CD8-positive, alpha-beta memory T cell (primary cell): Measurements from ENCODE around the gene AVP. TPM values are rescaled to one million over a fixed set of nuclear protein-coding genes. Genes with fewer than 3 reads are reported as not detected.

ENCODE experiments used
- CTCF ChIA-PET: fragments of 350-600 bp; sonication (Branson Sonifier 250); formaldehyde crosslinking; loops from one replicate; lab custom pipeline; 2021; ENCODE audit warnings: antibody characterized with exemption; lab: Charles Lee
- POLR2A ChIA-PET: fragments of 350-600 bp; sonication (Branson Sonifier 250); formaldehyde crosslinking; loops from one replicate; lab custom pipeline; 2021; ENCODE audit warnings: antibody characterized with exemption; lab: Charles Lee
- DNase-seq, 5 donors: peaks; one replicate each; pipeline versions ENCODE4 v3.0.0 to v3.0.0-alpha.2; 2020 to 2022; ENCODE audit warnings: mixed read lengths in 1 of 5
- H3K27ac ChIP-seq: one replicate; pipeline ENCODE4 v1.7.0; 2013; ENCODE audit warnings: low read depth, mild to moderate bottlenecking, low read length, moderate library complexity
- H3K27me3 ChIP-seq: 2 replicates; pipeline ENCODE4 v1.7.0; 2013; ENCODE audit warnings: low read length, mild to moderate bottlenecking; ENCODE audit not compliant: insufficient read depth, poor library complexity, severe bottlenecking
- H3K36me3 ChIP-seq: 2 replicates; pipeline ENCODE4 v1.7.0; 2013; ENCODE audit warnings: mild to moderate bottlenecking, low read length, moderate library complexity; ENCODE audit not compliant: insufficient read depth
- H3K4me1 ChIP-seq: 2 replicates; pipeline ENCODE4 v1.7.0; 2013; ENCODE audit warnings: mild to moderate bottlenecking, low read length, moderate library complexity; ENCODE audit not compliant: insufficient read depth
- H3K4me3 ChIP-seq: 2 replicates; pipeline ENCODE4 v1.7.0; 2013; ENCODE audit warnings: mild to moderate bottlenecking, low read length
- H3K9me3 ChIP-seq: 2 replicates; pipeline ENCODE4 v1.7.0; 2013; ENCODE audit warnings: mild to moderate bottlenecking, low read length
- H3K27ac Mint-ChIP-seq, 8 donors: one replicate each; pipeline ENCODE4 v1.8.0; 2020 to 2021; ENCODE audit warnings: mixed read lengths in 8 of 8, mild to moderate bottlenecking in 6 of 8, inconsistent platforms in 3 of 8, moderate library complexity in 3 of 8
- H3K27me3 Mint-ChIP-seq, 2 donors: one replicate each; pipeline ENCODE4 v1.8.0; 2020 to 2021; ENCODE audit warnings: mixed read lengths in 2 of 2, mild to moderate bottlenecking in 1 of 2, moderate library complexity in 1 of 2
- H3K36me3 Mint-ChIP-seq, 3 donors: one replicate each; pipeline ENCODE4 v1.8.0; 2020 to 2021; ENCODE audit warnings: mixed read lengths in 3 of 3, inconsistent platforms in 1 of 3, mild to moderate bottlenecking in 1 of 3
- H3K4me1 Mint-ChIP-seq, 3 donors: one replicate each; pipeline ENCODE4 v1.8.0; 2020 to 2021; ENCODE audit warnings: mixed read lengths in 3 of 3, inconsistent platforms in 1 of 3, mild to moderate bottlenecking in 1 of 3
- H3K4me3 Mint-ChIP-seq, 7 donors: one replicate each; pipeline ENCODE4 v1.8.0; 2020 to 2021; ENCODE audit warnings: mixed read lengths in 7 of 7, mild to moderate bottlenecking in 6 of 7, moderate library complexity in 4 of 7, inconsistent platforms in 2 of 7
- H3K9me3 Mint-ChIP-seq, 5 donors: one replicate each; pipeline ENCODE4 v1.8.0; 2020 to 2022; ENCODE audit warnings: mixed read lengths in 5 of 5, mild to moderate bottlenecking in 3 of 5, moderate library complexity in 2 of 5, inconsistent platforms in 1 of 5
- polyA plus RNA-seq: library from polyadenylated mRNA; unstranded; fragments of 300-500 nt; fragmentation: Illumina TruSeq; gene quantifications from one replicate; pipeline ENCODE4 v1.2.3, GENCODE V29; 2021
- total RNA-seq, 2 experiments: library from RNA; stranded (reverse); gene quantifications; one replicate each; pipeline ENCODE4 v1.2.3, GENCODE V29; 2021

The AVP gene
- total and polyA plus RNA-seq, 3 experiments from 2014 or later, result not detected

GRCh38 chr20:3085571-3086072 is 1.1 kb upstream of the AVP start:
- H3K4me3 Mint-ChIP-seq, result peak overlapping the region in 1 of 7 donors; percentile 9
- POLR2A ChIA-PET, result interaction anchor here (0.6 kb wide), 1 partner anchor 25 kb away, joined by 7 read pairs; no protein-coding TSS in a partner anchor

GRCh38 chr20:3084986-3085360 is 449 bp upstream of the AVP start:
- POLR2A ChIA-PET, result no interaction called here
- Histone ChIP-seq H3K4me3 (no peak overlapping the region), H3K9me3 (no peaks in the 10 kb centered on the region), H3K36me3 (no peaks in the 10 kb centered on the region), H3K27me3 (peaks cover 22% of the 10 kb centered on the region), H3K27ac (no peak overlapping the region), H3K4me1 (peaks cover under 1% of the 10 kb centered on the region)
- peaks cover 0 to 15% (median 0%) of the 10 kb centered on the region in 3 donors for H3K4me1 Mint-ChIP-seq
- no peaks in the 10 kb centered on the region for H3K9me3 Mint-ChIP-seq
- DNase-seq, result no peak
- no peaks in the 10 kb centered on the region for H3K36me3 Mint-ChIP-seq
- no peak overlapping the region for H3K4me3 Mint-ChIP-seq
- H3K27ac Mint-ChIP-seq, result peak overlapping the region in 1 of 8 donors; percentile 71
- CTCF ChIA-PET, result interaction anchor here (1.1 kb wide), 1 partner anchor 16 kb away, joined by 3 read pairs; no protein-coding TSS in a partner anchor
- H3K27me3 Mint-ChIP-seq, result peaks cover 38 to 60% of the 10 kb centered on the region in 2 donors

More at GRCh38 chr20:3085571-3086072, 1.1 kb upstream of the AVP start:
- CTCF ChIA-PET, result interaction anchor here (1.1 kb wide), 1 partner anchor 15 kb away, joined by 3 read pairs; no protein-coding TSS in a partner anchor
- no peak for DNase-seq
- no peaks in the 10 kb centered on the region for H3K9me3 ChIP-seq
- H3K4me3 ChIP-seq, result no peak overlapping the region
- H3K27ac ChIP-seq, result no peak overlapping the region
- H3K9me3 Mint-ChIP-seq, result no peaks in the 10 kb centered on the region
- H3K27me3 ChIP-seq, result peaks cover 22% of the 10 kb centered on the region
- H3K4me1 ChIP-seq, result peaks cover 7% of the 10 kb centered on the region
- H3K36me3 Mint-ChIP-seq, result no peaks in the 10 kb centered on the region
- H3K4me1 Mint-ChIP-seq, result peaks cover 0 to 16% (median 0%) of the 10 kb centered on the region in 3 donors
- no peak overlapping the region for H3K27ac Mint-ChIP-seq
- H3K27me3 Mint-ChIP-seq, result peaks cover 41 to 60% of the 10 kb centered on the region in 2 donors
- H3K36me3 ChIP-seq, result no peaks in the 10 kb centered on the region

- H3K27me3 ChIP-seq, result peaks cover 22% of the 10 kb centered on the region
- no peak for DNase-seq
- H3K4me1 ChIP-seq, result no peaks in the 10 kb centered on the region
- POLR2A ChIA-PET, result no interaction called here
- Mint-ChIP-seq H3K4me3 (peak overlapping the region in 4 of 7 donors; percentile 52 to 73 (median 63)), H3K27me3 (peaks cover 37 to 55% of the 10 kb centered on the region in 2 donors), H3K36me3 (no peaks in the 10 kb centered on the region), H3K4me1 (peaks cover 0 to 15% (median 0%) of the 10 kb centered on the region in 3 donors), H3K27ac (peak overlapping the region in 1 of 8 donors; percentile 60), H3K9me3 (no peaks in the 10 kb centered on the region)
- no peaks in the 10 kb centered on the region for H3K36me3 ChIP-seq
- no peak overlapping the region for H3K27ac ChIP-seq
- H3K9me3 ChIP-seq, result no peaks in the 10 kb centered on the region
- no peak overlapping the region for H3K4me3 ChIP-seq
- CTCF ChIA-PET, result interaction anchor here (0.6 to 1.2 kb wide), 3 partner anchors 14 to 43 kb away, joined by 3 to 4 read pairs (median 3); no protein-coding TSS in a partner anchor
Measured at GRCh38 chr20:3082955-3083952, 1.3 kb downstream of the AVP start.

GRCh38 chr20:3082306-3082951 is 2.1 kb downstream of the AVP start:
- Mint-ChIP-seq H3K36me3 (no peaks in the 10 kb centered on the region), H3K4me1 (peaks cover 1 to 21% (median 5%) of the 10 kb centered on the region in 3 donors), H3K4me3 (peak overlapping the region in 6 of 7 donors; percentile 20 to 74 (median 58)), H3K27me3 (peaks cover 38 to 59% of the 10 kb centered on the region in 2 donors), H3K9me3 (no peaks in the 10 kb centered on the region), H3K27ac (no peak overlapping the region)
- ChIA-PET POLR2A (no interaction called here), CTCF (interaction anchor here (0.6 kb wide), 1 partner anchor 42 kb away, joined by 3 read pairs; no protein-coding TSS in a partner anchor)
- no peak overlapping the region for H3K4me3 ChIP-seq
- no peaks in the 10 kb centered on the region for H3K36me3 ChIP-seq
- H3K27ac ChIP-seq, result no peak overlapping the region
- H3K27me3 ChIP-seq, result peaks cover 22% of the 10 kb centered on the region
- H3K4me1 ChIP-seq, result peaks cover 5% of the 10 kb centered on the region
- peak in 1 of 5 donors; percentile 28 for DNase-seq
- no peaks in the 10 kb centered on the region for H3K9me3 ChIP-seq

GRCh38 chr20:3081641-3082040 is 2.9 kb downstream of the AVP start:
- H3K27ac ChIP-seq, result no peak overlapping the region
- Mint-ChIP-seq H3K4me3 (peak overlapping the region in 3 of 7 donors; percentile 43 to 74 (median 57)), H3K36me3 (no peaks in the 10 kb centered on the region), H3K9me3 (no peaks in the 10 kb centered on the region), H3K4me1 (peaks cover 3 to 28% (median 5%) of the 10 kb centered on the region in 3 donors), H3K27me3 (peaks cover 38 to 59% of the 10 kb centered on the region in 2 donors), H3K27ac (no peak overlapping the region)
- H3K27me3 ChIP-seq, result peaks cover 22% of the 10 kb centered on the region
- ChIA-PET CTCF (no interaction called here), POLR2A (no interaction called here)
- H3K4me1 ChIP-seq, result peaks cover 10% of the 10 kb centered on the region
- DNase-seq, result no peak
- no peaks in the 10 kb centered on the region for H3K36me3 ChIP-seq
- no peak overlapping the region for H3K4me3 ChIP-seq
- H3K9me3 ChIP-seq, result no peaks in the 10 kb centered on the region

- H3K27me3 ChIP-seq, result peaks cover 22% of the 10 kb centered on the region
- Mint-ChIP-seq H3K4me1 (peaks cover 3 to 28% (median 5%) of the 10 kb centered on the region in 3 donors), H3K27ac (no peak overlapping the region), H3K36me3 (no peaks in the 10 kb centered on the region), H3K4me3 (peak overlapping the region in 1 of 7 donors; percentile 11), H3K27me3 (peaks cover 38 to 59% of the 10 kb centered on the region in 2 donors), H3K9me3 (no peaks in the 10 kb centered on the region)
- H3K4me1 ChIP-seq, result peaks cover 10% of the 10 kb centered on the region
- CTCF ChIA-PET, result no interaction called here
- POLR2A ChIA-PET, result no interaction called here
- no peaks in the 10 kb centered on the region for H3K36me3 ChIP-seq
- H3K9me3 ChIP-seq, result no peaks in the 10 kb centered on the region
- no peak overlapping the region for H3K27ac ChIP-seq
- H3K4me3 ChIP-seq, result no peak overlapping the region
- DNase-seq, result no peak
Measured at GRCh38 chr20:3080939-3081388, 3.6 kb downstream of the AVP start.

GRCh38 chr20:3077618-3078134 is 6.8 kb downstream of the AVP start:
- Mint-ChIP-seq H3K4me3 (peak overlapping the region in 3 of 7 donors; percentile 0 to 63 (median 34)), H3K27me3 (peaks cover 27 to 37% of the 10 kb centered on the region in 2 donors), H3K36me3 (no peaks in the 10 kb centered on the region), H3K4me1 (peaks cover 3 to 18% (median 5%) of the 10 kb centered on the region in 3 donors), H3K9me3 (no peaks in the 10 kb centered on the region), H3K27ac (peak overlapping the region in 1 of 8 donors; percentile 78)
- no peaks in the 10 kb centered on the region for H3K9me3 ChIP-seq
- DNase-seq, result peak in 1 of 5 donors; percentile 55
- ChIA-PET POLR2A (interaction anchor here (1.0 kb wide), 1 partner anchor 15 kb away, joined by 4 read pairs; no protein-coding TSS in a partner anchor), CTCF (interaction anchor here (1.0 to 1.4 kb wide), 4 partner anchors 9 to 38 kb away, joined by 3 to 6 read pairs (median 5); no protein-coding TSS in a partner anchor)
- H3K4me3 ChIP-seq, result no peak overlapping the region
- H3K27ac ChIP-seq, result no peak overlapping the region
- H3K27me3 ChIP-seq, result peaks cover 10% of the 10 kb centered on the region
- H3K36me3 ChIP-seq, result no peaks in the 10 kb centered on the region
- H3K4me1 ChIP-seq, result peaks cover 12% of the 10 kb centered on the region
